22Rv1 (cell line): ENCODE data around the gene TGFB2.

Source experiments
- ZFX ChIP-seq: fragments of 450-650 bp; IDR thresholded peaks from 2 replicates; pipeline ENCODE4 v1.6.1; 2017; ENCODE audit warnings: antibody characterized with exemption, borderline replicate concordance
- TF ChIP-seq, protein P1 (sequence below): fragments of 450-650 bp; IDR thresholded peaks from 2 replicates; pipeline ENCODE4 v1.5.1; 2017; ENCODE audit warnings: mild to moderate bottlenecking

DNA sequence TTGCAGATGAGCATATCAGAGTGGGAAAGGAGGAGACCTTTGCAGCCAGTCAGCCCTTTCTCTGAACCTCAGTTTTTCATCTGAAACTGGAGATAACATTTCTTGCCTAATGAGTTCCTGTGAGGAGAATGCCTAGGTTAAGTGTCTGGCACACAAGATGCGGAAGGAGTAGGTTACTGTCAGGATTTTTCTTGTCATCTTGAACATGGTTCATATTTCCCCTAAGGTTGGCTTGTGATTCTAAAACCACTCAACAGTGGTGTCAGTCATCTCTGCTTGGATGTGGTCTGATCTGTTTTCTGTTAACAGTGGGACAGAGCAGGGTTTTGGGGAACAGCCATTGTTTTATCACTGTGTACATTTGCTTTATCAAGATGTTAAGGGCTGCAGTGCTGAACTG is 70.6 kb downstream of the TGFB2 start:
- TF ChIP-seq, protein P1, sequence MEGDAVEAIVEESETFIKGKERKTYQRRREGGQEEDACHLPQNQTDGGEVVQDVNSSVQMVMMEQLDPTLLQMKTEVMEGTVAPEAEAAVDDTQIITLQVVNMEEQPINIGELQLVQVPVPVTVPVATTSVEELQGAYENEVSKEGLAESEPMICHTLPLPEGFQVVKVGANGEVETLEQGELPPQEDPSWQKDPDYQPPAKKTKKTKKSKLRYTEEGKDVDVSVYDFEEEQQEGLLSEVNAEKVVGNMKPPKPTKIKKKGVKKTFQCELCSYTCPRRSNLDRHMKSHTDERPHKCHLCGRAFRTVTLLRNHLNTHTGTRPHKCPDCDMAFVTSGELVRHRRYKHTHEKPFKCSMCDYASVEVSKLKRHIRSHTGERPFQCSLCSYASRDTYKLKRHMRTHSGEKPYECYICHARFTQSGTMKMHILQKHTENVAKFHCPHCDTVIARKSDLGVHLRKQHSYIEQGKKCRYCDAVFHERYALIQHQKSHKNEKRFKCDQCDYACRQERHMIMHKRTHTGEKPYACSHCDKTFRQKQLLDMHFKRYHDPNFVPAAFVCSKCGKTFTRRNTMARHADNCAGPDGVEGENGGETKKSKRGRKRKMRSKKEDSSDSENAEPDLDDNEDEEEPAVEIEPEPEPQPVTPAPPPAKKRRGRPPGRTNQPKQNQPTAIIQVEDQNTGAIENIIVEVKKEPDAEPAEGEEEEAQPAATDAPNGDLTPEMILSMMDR: no peak
- TF ChIP-seq ZFX: no peak
